Testis (tissue), 3 donors: ENCODE results near the gene TP53AIP1. TPM values are rescaled to one million over a fixed set of nuclear protein-coding genes. Genes with fewer than 3 reads are reported as not detected.

Experiments used
- DNase-seq: peaks from one replicate; pipeline ENCODE4 v3.0.0-alpha.2; 2019
- H3K27ac ChIP-seq, 2 donors: fragments of 200-600 bp; sonication (generic); one replicate each; pipeline ENCODE4 v1.5.1; 2019
- H3K27me3 ChIP-seq: fragments of 200-600 bp; sonication (generic); one replicate; pipeline ENCODE4 v1.5.1; 2019
- H3K36me3 ChIP-seq: fragments of 200-600 bp; sonication (generic); one replicate; pipeline ENCODE4 v1.5.1; 2017; ENCODE audit warnings: low read depth; ENCODE audit errors: missing control alignments
- H3K4me1 ChIP-seq: fragments of 200-600 bp; sonication (generic); one replicate; pipeline ENCODE4 v1.5.1; 2019
- H3K4me3 ChIP-seq, 2 donors: fragments of 200-600 bp; sonication (generic); one replicate each; pipeline ENCODE4 v1.5.1; 2017 to 2019
- H3K9me3 ChIP-seq: fragments of 200-600 bp; sonication (generic); one replicate; pipeline ENCODE4 v1.5.1; 2017
- POLR2A ChIP-seq: fragments of 450-650 bp; IDR thresholded peaks from one replicate; pipeline ENCODE4 v1.6.1; 2017; ENCODE audit warnings: antibody characterized with exemption, mild to moderate bottlenecking, moderate library complexity
- WGBS, 2 donors: methylation state at CpG; one replicate each; pipeline ENCODE4 v1.1.5; 2018; 5-methylcytosine and 5-hydroxymethylcytosine counted together
- intact Hi-C: fragments of 100-400 bp; cut with DNase I; formaldehyde crosslinking; loops from one replicate; pipeline ENCODE4 v1.15.1; 2023; ENCODE audit warnings: low total_unique reads
- polyA plus RNA-seq: library from polyadenylated mRNA; stranded (reverse); fragments of 350-450 nt; fragmentation: Illumina TruSeq; extraction: RNeasy Lipid Tissue Mini Kit (QIAGEN cat#74804); gene quantifications from one replicate; pipeline ENCODE4 v1.2.3, GENCODE V29; 2014; ENCODE audit warnings: low read depth, low replicate concordance; ENCODE audit not compliant: insufficient read depth
- total RNA-seq, 2 donors: library from RNA; depleted of rRNA; stranded (reverse); fragments of >200 nt; gene quantifications; one replicate each; pipeline ENCODE4 v1.2.3, GENCODE V29; 2016
- TF ChIP-seq, protein P1 (sequence below), 3 experiments: fragments of 450-650 bp in 2 of 3; fragments of 200-600 bp in 1 of 3; sonication (generic) in 1 of 3; IDR thresholded peaks; one replicate each; pipeline ENCODE4 v1.5.1; 2016 to 2019; ENCODE audit warnings: antibody characterized with exemption in 3 of 3, mild to moderate bottlenecking in 2 of 3, moderate library complexity in 1 of 3

The TP53AIP1 gene
- total and polyA plus RNA-seq, 3 donors from 2014 or later = 0.94 to 1.8 (median 1.1) TPM

DNA sequence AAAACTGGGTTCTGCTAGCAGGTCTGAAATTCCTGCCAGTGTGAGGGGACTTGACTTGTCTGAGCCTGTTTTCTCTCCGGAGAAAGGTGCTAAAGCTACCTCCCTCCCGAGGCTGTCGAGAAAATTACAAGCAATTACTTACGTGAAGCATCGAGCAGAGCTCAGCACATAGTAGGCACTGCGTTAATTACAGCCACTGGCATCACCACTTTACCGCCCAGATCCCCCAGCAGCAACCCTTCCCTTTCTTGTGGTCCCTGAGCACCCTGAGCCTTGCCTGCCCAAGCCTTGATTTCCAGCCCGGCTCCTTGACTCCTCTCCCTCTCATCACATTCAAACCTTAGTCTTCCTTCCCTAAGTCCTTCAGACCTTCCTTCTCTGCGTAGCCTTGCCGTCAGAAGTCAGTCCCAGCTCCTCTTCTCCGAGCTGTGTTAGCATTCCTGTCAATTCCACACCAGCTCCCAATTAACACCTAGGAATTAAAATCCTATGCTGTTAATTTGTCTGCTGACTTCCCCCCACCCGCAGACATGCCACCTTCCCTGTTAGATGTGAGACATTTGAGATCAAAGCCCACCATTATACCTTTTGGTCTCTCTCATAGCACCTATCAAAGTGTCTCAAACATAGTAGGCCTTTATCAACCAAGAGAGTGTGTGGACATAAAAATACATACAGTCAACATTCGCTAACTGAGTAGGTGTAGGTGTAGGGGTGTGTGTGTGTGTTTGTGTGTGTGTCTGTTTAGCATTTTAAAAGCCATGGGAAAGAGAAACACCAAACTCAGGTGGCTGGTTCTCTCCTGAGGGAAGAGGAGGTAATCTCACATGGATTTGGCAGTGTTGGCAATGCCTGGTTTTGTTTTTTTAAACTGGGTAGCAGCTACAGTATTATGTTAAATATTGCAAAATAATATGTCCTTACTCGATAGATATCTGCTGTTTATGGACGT lies 54.4 kb downstream of the TP53AIP1 start:
- Histone ChIP-seq H3K4me1 (peaks cover 11% of the 10 kb centered on the region), H3K4me3 (no peak overlapping the region), H3K27me3 (no peaks in the 10 kb centered on the region), H3K36me3 (no peaks in the 10 kb centered on the region), H3K27ac (no peak overlapping the region), H3K9me3 (no peaks in the 10 kb centered on the region)
- WGBS, 2 donors = 91 to 92% methylated on average over 15 of the region's 15 CpGs
- intact Hi-C loops = no loop called here
- no peak for DNase-seq
- no peak for TF ChIP-seq POLR2A
- TF ChIP-seq, protein P1, sequence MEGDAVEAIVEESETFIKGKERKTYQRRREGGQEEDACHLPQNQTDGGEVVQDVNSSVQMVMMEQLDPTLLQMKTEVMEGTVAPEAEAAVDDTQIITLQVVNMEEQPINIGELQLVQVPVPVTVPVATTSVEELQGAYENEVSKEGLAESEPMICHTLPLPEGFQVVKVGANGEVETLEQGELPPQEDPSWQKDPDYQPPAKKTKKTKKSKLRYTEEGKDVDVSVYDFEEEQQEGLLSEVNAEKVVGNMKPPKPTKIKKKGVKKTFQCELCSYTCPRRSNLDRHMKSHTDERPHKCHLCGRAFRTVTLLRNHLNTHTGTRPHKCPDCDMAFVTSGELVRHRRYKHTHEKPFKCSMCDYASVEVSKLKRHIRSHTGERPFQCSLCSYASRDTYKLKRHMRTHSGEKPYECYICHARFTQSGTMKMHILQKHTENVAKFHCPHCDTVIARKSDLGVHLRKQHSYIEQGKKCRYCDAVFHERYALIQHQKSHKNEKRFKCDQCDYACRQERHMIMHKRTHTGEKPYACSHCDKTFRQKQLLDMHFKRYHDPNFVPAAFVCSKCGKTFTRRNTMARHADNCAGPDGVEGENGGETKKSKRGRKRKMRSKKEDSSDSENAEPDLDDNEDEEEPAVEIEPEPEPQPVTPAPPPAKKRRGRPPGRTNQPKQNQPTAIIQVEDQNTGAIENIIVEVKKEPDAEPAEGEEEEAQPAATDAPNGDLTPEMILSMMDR (IDR thresholded peaks at IDR 0.05) = no peak

DNA sequence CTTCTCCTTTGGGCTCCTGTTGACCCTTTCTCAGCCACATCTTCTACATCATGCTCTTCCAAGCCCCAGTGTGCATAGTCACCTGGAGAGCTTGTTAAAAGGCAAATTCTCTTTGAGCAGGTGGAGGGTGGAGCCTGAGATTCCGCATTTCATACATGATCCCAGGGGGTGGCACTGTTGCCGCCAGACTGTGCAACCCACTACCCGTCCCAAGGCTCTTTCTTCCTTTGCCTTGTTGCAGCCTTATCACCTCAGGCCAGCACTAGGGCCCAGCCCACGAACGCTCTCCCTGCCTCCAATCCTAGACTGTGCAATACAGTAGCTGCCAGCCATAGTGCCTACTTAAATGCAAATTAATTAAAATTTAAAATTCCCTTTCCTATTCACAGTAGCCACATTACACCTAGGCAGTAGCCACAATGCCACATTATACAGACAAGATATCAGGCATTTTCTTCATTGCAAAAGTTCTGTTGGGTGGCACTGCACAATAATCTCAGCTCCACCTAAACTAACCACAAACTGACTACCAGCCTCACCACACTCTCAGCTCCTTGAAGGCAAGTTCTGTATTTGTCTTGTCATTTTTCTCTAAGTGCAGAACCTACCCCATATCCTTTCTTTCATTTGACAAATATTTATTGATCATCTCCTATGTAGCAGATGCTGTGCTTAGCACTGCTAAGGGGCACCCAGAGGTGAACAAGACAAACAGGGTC lies 56.1 kb downstream of the TP53AIP1 start:
- TF ChIP-seq, protein P1 (IDR thresholded peaks at IDR 0.05) = no peak
- TF ChIP-seq POLR2A = no peak
- 51 to 75% methylated on average over 5 of the region's 5 CpGs for WGBS, 2 donors
- no peaks in the 10 kb centered on the region for H3K36me3 ChIP-seq
- peaks cover 7% of the 10 kb centered on the region for H3K4me1 ChIP-seq
- H3K27ac ChIP-seq = no peak overlapping the region
- no peak overlapping the region for H3K4me3 ChIP-seq
- intact Hi-C loops = no loop called here
- DNase-seq = peak; percentile 59
- no peaks in the 10 kb centered on the region for H3K27me3 ChIP-seq
- no peaks in the 10 kb centered on the region for H3K9me3 ChIP-seq

Other genes starting within 250 kb of the TP53AIP1 start
- 10 to 100 TPM; 13.3 to 16.7 TPM for gene FLI1, start 248.8 kb downstream of the TP53AIP1 start, total RNA-seq
- 8.7 TPM for gene FLI1, start 248.8 kb downstream of the TP53AIP1 start, polyA plus RNA-seq
- under 1 TPM; 0.12 to 0.24 TPM for gene KCNJ1, start 75.6 kb downstream of the TP53AIP1 start, total RNA-seq
- 0.16 TPM for gene KCNJ1, start 75.6 kb downstream of the TP53AIP1 start, polyA plus RNA-seq
- 1 to 10 TPM in 1 of 2 donors, under 1 TPM in 1; 0.55 to 1.5 TPM for gene KCNJ5, start 51.5 kb downstream of the TP53AIP1 start, total RNA-seq
- gene KCNJ5, start 51.5 kb downstream of the TP53AIP1 start, polyA plus RNA-seq = 2.1 TPM
- gene ARHGAP32, start 249.5 kb upstream of the TP53AIP1 start, total RNA-seq = 10 to 100 TPM; 53.8 to 58.1 TPM
- 33.0 TPM for gene ARHGAP32, start 249.5 kb upstream of the TP53AIP1 start, polyA plus RNA-seq